Tibial artery (tissue), 4 donors: Measurements from ENCODE around the gene DIRAS3.
"Not testable (repeated sequence)": the region's sequence is repeated elsewhere in the genome, so short reads cannot be mapped to it uniquely, and the experiment has no call there.

ENCODE experiments used
- DNase-seq, 2 donors: peaks; one replicate each; pipeline ENCODE4 v3.0.0-alpha.2; 2019
- H3K27ac ChIP-seq, 2 donors: fragments of 200-600 bp; sonication (generic) in 1 of 2; 1 replicate in 1 of 2; 2 replicates in 1 of 2; pipeline ENCODE4 v1.5.1; 2018 to 2019; ENCODE audit warnings: mild to moderate bottlenecking in 1 of 2
- H3K27me3 ChIP-seq, 2 donors: fragments of 200-600 bp; sonication (generic) in 1 of 2; one replicate each; pipeline versions ENCODE4 v1.5.1 to v1.6.0; 2016 to 2019
- H3K36me3 ChIP-seq, 3 donors: fragments of 200-600 bp; sonication (generic) in 2 of 3; one replicate each; pipeline ENCODE4 v1.5.1; 2016 to 2019; ENCODE audit warnings: mild to moderate bottlenecking in 2 of 3
- H3K4me1 ChIP-seq, 4 donors: fragments of 200-600 bp; sonication (generic) in 2 of 4; 1 replicate in 3 of 4; 2 replicates in 1 of 4; pipeline ENCODE4 v1.5.1; 2016 to 2019
- H3K4me3 ChIP-seq, 2 donors: fragments of 200-600 bp; sonication (generic) in 1 of 2; 1 replicate in 1 of 2; 2 replicates in 1 of 2; pipeline ENCODE4 v1.5.1; 2018 to 2019; ENCODE audit warnings: mild to moderate bottlenecking in 2 of 2
- H3K9me3 ChIP-seq, 3 donors: fragments of 200-600 bp; sonication (generic) in 1 of 3; one replicate each; pipeline ENCODE4 v1.5.1; 2016 to 2019
- CTCF ChIP-seq, 2 experiments: fragments of 200-600 bp in 1 of 2; fragments of 450-650 bp in 1 of 2; IDR thresholded peaks; one replicate each; pipeline ENCODE4 v1.5.1; 2017 to 2019; ENCODE audit warnings: antibody characterized with exemption in 2 of 2, mild to moderate bottlenecking in 1 of 2, moderate library complexity in 1 of 2
- intact Hi-C: fragments of 100-400 bp; cut with DNase I; formaldehyde crosslinking; loops from one replicate; pipeline ENCODE4 v1.15.0; 2023; ENCODE audit warnings: low total_unique reads

The DIRAS3 gene

GRCh38 chr1:68011657-68012375 lies 38.6 kb downstream of the DIRAS3 start:
- intact Hi-C loops, result no loop called here
- TF ChIP-seq CTCF (IDR thresholded peaks at IDR 0.05), result no peak
- no peak for DNase-seq

GRCh38 chr1:68010543-68010942 lies 39.9 kb downstream of the DIRAS3 start:
- Histone ChIP-seq H3K27me3 (no peaks in the 10 kb centered on the region), H3K27ac (no peak overlapping the region), H3K4me3 (no peak overlapping the region), H3K4me1 (no peaks in the 10 kb centered on the region), H3K36me3 (no peaks in the 10 kb centered on the region), H3K9me3 (no peaks in the 10 kb centered on the region)
- intact Hi-C loops, result no loop called here
- DNase-seq, result no peak
- no peak for TF ChIP-seq CTCF (IDR thresholded peaks at IDR 0.05)

More at GRCh38 chr1:68011657-68012375, 38.6 kb downstream of the DIRAS3 start:
- Histone ChIP-seq H3K36me3 (no peaks in the 10 kb centered on the region), H3K4me1 (peaks cover 0 to 3% (median 0%) of the 10 kb centered on the region in 4 donors), H3K27me3 (no peaks in the 10 kb centered on the region), H3K27ac (no peak overlapping the region), H3K4me3 (no peak overlapping the region), H3K9me3 (no peaks in the 10 kb centered on the region)

- Histone ChIP-seq H3K27ac (no peak overlapping the region), H3K4me1 (no peaks in the 10 kb centered on the region), H3K27me3 (no peaks in the 10 kb centered on the region), H3K4me3 (no peak overlapping the region), H3K36me3 (no peaks in the 10 kb centered on the region), H3K9me3 (no peaks in the 10 kb centered on the region)
- no peak for DNase-seq
- TF ChIP-seq CTCF (IDR thresholded peaks at IDR 0.05), result peak; percentile 27 to 37
- intact Hi-C loops, result no loop called here
Observed at GRCh38 chr1:68010090-68010489, 40.3 kb downstream of the DIRAS3 start.

- intact Hi-C loops, DNase-seq, H3K27ac ChIP-seq, H3K36me3 ChIP-seq, H3K4me1 ChIP-seq, H3K4me3 ChIP-seq, H3K27me3 ChIP-seq: not testable (repeated sequence)
- peaks cover 0 to 15% (median 9%) of the 10 kb centered on the region in 3 donors for H3K9me3 ChIP-seq
Observed at GRCh38 chr1:68003626-68004025, 46.8 kb downstream of the DIRAS3 start.

GRCh38 chr1:68000191-68000590 lies 50.2 kb downstream of the DIRAS3 start:
- intact Hi-C loops, result no loop called here

More at GRCh38 chr1:68000191-68000590, 50.2 kb downstream of the DIRAS3 start:
- DNase-seq, result no peak
- peaks cover 0 to 15% (median 9%) of the 10 kb centered on the region in 3 donors for H3K9me3 ChIP-seq
- no peak overlapping the region for H3K27ac ChIP-seq
- TF ChIP-seq CTCF (IDR thresholded peaks at IDR 0.05), result no peak
- no peak overlapping the region for H3K4me3 ChIP-seq
- H3K27me3 ChIP-seq, result no peaks in the 10 kb centered on the region
- no peaks in the 10 kb centered on the region for H3K36me3 ChIP-seq
- H3K4me1 ChIP-seq, result no peaks in the 10 kb centered on the region
